Stimulated activated CD4-positive, alpha-beta T cell treated with anti-CD3 and anti-CD28 coated beads, Interleukin-15, amount 100 ng/mL, for 48 hours (primary cell): ENCODE measurements around the gene BET1L.
"Not testable (repeated sequence)": the region's sequence is repeated elsewhere in the genome, so short reads cannot be mapped to it uniquely, and the experiment has no call there.

Experiments used
- DNase-seq, 2 donors: peaks; one replicate each; pipeline ENCODE4 v3.0.0-alpha.2; 2020; ENCODE audit warnings: low read depth in 2 of 2

BET1L gene

GRCh38 chr11:227824-228379, 20.7 kb upstream of the BET1L start:
- no peak for DNase-seq

GRCh38 chr11:225734-226453, 18.7 kb upstream of the BET1L start:
- no peak for DNase-seq

GRCh38 chr11:224424-224823, 17.2 kb upstream of the BET1L start:
- DNase-seq: no peak

- DNase-seq: no peak
Observed at GRCh38 chr11:223884-224283, 16.7 kb upstream of the BET1L start.

DNA sequence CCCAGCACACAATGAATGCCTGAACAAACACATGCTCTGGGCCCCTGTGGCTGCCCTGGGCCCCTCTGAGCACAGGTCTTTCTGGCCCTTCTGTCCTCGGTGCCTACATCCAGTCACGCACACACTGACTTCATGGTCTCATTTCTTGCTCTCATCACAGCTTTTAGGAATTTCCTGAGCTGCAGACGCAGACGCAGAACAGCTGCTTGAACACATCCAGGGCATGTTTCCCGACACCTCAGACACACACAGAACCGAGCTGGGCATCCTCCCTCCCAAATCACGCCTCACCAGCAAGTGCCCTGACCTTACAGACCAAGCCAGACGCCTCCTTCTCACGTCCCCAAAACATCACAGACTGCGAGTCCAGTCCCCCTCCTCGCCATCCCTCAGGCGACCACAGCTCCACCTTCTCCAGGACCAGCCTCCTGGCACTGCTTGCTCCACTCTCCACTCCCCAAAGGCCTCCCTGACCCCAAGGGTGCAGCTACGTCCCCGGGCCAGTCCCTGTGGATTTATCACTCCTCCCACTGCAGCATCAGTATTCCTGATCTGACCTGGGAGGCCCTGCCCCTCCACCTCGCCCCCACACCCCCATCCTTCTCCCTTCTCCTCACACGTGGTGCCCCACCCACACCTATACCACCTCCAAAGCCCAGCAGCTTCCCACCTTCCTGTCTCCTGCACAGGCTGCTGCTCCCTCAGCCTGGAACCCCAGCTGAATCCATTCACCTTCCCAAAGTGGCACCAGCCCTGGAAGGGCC, 16.0 kb upstream of the BET1L start:
- no peak for DNase-seq

- DNase-seq: no peak
Observed at GRCh38 chr11:221998-222789, 15.0 kb upstream of the BET1L start.

DNA sequence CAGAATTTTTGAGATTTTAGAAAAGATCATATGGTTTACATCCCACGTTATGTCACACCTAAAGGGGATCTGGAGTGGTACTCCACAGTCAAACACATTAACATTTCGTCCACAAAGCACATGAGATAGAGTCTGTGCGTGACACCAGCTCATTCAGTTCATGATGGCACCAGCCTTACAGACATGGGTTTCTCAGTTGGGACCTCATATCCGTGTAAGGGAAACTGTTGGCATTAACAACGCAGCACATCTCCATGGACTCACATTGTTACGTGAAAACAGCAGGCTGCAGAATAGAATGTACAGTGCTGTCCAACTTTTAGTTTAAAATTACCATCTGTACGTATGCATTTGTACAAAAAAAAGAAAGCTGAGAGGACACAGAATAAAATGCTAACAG, 14.3 kb upstream of the BET1L start:
- DNase-seq: no peak

GRCh38 chr11:220641-221215, 13.5 kb upstream of the BET1L start:
- not testable (repeated sequence) for DNase-seq

DNA sequence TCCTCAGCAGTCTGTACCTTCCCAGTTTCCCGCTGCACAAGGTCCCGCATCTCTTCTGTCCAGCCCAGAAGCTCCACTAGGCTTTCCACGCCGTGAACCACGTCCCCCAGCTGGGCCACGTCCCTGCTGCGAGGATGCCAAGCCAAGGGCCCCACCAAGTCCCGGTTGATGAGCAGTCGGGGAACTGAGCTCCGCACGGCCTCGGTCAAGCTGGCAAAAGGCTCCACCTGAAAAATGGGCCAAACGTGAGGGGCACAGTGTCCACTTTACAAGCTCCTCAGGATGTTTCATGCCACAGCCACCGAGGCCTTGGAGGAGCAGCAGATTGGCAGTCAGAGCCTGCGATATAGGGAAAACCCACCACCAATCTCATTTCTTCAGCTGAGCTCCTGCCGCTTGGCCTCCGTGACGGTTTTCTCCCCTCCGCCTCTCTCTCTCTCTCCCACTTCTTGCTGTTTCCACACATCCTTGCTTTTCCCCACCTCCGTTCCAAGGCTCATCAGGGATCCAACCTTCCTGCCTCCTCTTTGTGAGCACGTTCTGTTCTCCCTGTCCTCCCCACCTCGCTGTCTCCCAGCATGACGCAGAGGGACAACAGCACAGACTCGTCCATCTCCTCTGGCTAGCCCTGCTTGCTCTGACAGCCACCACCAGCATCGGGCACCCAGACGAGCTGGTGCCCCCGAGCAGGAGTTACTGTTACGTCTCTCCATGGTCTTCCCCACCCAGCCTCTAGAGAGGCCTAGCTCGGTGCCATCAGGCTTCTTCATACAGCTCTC, 11.8 kb upstream of the BET1L start:
- no peak for DNase-seq

DNA sequence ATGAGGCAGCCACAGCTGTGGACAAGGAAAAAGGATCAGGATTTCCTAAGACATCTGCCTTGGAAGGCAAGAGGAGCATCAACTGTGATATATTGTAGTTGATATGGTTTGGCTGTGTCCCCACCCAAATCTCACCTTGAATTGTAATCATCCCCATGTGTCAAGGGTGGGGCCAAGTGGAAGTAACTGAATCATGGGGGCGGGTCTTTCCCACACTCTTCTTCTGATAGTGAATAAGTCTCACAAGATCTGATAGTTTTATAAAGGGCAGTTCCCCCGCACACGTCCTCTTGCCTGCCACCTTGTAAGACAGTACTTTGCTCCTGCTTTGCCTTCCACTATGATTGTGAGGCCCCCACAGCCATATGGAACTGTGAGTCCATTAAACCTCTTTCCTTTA, 10.5 kb upstream of the BET1L start:
- DNase-seq: no peak

GRCh38 chr11:216081-216974, 9.1 kb upstream of the BET1L start:
- DNase-seq: no peak

DNA sequence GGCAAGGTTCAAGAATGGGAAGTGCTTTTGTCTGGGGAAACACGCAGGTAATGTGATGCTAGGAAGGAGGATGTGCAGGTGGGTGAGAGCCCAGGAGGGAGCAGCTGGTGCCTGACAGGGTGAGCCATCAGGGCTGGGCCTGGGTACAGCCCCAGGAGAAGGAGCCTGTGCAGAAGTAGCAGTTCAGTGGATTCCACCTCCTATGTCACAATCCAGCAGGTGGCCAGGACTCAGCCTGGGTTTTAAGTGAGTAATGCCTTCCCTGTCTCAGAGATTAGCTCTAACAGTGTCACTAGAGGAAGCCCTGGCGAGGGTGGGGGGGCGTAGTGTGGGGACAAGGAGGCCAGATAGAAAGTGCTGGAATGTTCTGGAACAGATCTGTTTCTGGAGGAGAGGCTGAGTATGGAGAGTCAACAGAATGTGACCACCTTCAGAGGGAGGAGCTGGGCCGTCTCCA, 8.4 kb upstream of the BET1L start:
- DNase-seq: no peak

- no peak for DNase-seq
Observed at GRCh38 chr11:214083-214482, 6.9 kb upstream of the BET1L start.

GRCh38 chr11:213111-213510, 5.9 kb upstream of the BET1L start:
- no peak for DNase-seq

DNA sequence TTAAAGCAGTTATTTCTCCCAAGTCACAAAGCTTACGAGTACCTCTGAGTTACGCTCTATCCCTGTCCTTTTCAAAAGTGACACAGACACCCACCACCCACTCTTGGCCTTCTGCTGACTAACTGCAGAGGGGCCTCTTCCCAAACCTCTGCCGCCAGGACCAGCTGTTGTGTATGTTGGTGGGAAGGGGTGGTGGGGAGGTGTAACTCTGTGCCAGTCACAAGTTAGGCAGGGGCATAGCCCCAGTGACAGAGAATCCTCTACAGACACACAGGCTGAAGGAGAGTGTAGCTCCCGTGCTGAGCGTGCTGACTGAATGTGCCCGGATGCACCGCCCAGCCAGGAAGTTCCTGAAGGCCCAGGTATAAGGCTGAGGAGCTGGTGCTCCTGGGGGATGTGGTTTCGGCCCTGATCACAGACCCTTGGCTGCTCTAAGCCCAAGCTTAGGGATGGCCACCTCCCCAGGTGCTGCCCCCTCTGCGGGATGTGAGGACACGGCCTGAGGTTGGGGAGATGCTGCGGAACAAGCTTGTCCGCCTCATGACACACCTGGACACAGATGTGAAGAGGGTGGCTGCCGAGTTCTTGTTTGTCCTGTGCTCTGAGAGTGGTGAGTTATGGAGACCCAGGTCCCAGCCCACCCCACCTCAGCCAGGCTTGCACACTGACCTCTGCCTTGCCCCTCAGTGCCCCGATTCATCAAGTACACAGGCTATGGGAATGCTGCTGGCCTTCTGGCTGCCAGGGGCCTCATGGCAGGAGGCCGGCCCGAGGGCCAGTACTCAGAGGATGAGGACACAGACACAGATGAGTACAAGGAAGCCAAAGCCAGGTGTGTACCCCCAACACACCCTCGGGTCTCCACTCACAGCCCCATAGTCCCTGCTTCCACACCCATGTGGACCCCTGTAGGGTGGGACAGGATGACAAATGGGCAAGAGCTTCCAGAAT, 5.2 kb upstream of the BET1L start:
- no peak for DNase-seq

- no peak for DNase-seq
Observed at GRCh38 chr11:211741-212140, 4.5 kb upstream of the BET1L start.

DNA sequence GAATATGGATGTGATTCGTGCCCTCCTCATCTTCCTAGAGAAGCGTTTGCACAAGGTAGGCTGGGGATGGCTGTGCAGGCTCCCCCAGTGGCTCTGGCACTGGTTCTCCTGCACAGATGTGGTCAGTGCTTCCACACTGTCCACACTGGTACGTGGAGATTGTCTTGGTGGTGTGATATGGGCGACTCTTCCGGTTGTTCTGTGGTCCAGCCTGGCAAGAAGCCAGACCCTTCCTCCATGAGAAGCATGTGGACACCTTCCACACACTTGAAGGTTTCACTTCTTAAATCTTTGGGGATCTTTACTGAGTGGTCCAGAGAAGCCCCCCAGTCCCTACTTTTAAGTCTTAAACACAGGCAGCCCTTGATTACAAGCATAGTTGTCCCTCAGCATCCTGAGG, 4.1 kb upstream of the BET1L start:
- no peak for DNase-seq

DNA sequence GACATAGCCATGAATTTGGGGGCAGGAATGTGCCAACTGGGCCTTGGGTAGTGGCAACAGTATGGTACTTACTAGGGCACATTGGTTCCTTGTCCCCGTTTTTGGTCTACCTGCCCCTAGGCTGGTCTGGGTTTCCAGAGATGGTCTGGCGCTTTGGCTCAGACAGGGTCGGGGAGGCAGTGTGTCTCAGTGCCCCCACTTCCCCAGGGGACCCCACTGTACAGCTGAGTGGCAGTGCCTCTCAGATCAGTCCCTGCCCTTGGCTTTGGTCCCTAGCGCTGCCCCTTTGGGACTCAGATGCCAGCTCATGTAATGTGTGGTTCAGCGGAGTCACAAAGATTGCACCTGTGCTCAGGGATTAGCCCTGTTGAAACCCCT, 3.6 kb upstream of the BET1L start:
- DNase-seq: no peak
